Measurements from ENCODE around the gene MYO7A. TPM values are rescaled to one million over a fixed set of nuclear protein-coding genes. Genes with fewer than 3 reads are reported as not detected.

The MYO7A gene
- total and polyA plus RNA-seq, 2 experiments from 2014 or later = 1.8 to 5.4 TPM

DNA sequence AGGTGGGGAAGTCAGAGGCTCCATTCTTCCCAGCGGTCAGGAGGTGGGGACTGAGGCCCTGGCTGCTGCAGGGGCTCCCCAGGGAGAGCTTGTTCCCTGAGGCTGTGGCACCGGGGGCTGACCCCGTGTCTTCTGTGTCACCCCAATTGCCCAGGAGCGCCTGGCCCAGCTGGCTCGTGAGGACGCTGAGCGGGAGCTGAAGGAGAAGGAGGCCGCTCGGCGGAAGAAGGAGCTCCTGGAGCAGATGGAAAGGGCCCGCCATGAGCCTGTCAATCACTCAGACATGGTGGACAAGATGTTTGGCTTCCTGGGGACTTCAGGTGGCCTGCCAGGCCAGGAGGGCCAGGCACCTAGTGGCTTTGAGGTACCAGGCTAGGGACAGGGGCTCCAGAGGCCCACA lies 53.2 kb downstream of the MYO7A start:
- H3K36me3 ChIP-seq (ENCODE audit: insufficient read depth) = no peaks in the 10 kb centered on the region
- TF ChIP-seq NANOG (IDR thresholded peaks at IDR 0.05; ENCODE audit: borderline replicate concordance) = no peak
- no peak for TF ChIP-seq POLR2AphosphoS5 (IDR thresholded peaks at IDR 0.05; ENCODE audit: low read depth)
- TF ChIP-seq ZNF114 (CRISPR knock-in tag; IDR thresholded peaks at IDR 0.05) = no peak
- no peak for TF ChIP-seq CREB1 (CRISPR knock-in tag; IDR thresholded peaks at IDR 0.05; ENCODE audit: low read depth)
- no peak for TF ChIP-seq STAT1 (IDR thresholded peaks at IDR 0.05; ENCODE audit: unreplicated experiment)
- no peak for TF ChIP-seq EZH2phosphoT487 (IDR thresholded peaks at IDR 0.05; ENCODE audit: unreplicated experiment)
- TF ChIP-seq ZNF331 (CRISPR knock-in tag; IDR thresholded peaks at IDR 0.05; ENCODE audit: low read depth) = no peak
- TF ChIP-seq, protein P1, sequence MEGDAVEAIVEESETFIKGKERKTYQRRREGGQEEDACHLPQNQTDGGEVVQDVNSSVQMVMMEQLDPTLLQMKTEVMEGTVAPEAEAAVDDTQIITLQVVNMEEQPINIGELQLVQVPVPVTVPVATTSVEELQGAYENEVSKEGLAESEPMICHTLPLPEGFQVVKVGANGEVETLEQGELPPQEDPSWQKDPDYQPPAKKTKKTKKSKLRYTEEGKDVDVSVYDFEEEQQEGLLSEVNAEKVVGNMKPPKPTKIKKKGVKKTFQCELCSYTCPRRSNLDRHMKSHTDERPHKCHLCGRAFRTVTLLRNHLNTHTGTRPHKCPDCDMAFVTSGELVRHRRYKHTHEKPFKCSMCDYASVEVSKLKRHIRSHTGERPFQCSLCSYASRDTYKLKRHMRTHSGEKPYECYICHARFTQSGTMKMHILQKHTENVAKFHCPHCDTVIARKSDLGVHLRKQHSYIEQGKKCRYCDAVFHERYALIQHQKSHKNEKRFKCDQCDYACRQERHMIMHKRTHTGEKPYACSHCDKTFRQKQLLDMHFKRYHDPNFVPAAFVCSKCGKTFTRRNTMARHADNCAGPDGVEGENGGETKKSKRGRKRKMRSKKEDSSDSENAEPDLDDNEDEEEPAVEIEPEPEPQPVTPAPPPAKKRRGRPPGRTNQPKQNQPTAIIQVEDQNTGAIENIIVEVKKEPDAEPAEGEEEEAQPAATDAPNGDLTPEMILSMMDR (conservative IDR thresholded peaks at IDR 0.05; ENCODE audit: low read depth in 2 of 2) = no peak
- TF ChIP-seq, protein P2, sequence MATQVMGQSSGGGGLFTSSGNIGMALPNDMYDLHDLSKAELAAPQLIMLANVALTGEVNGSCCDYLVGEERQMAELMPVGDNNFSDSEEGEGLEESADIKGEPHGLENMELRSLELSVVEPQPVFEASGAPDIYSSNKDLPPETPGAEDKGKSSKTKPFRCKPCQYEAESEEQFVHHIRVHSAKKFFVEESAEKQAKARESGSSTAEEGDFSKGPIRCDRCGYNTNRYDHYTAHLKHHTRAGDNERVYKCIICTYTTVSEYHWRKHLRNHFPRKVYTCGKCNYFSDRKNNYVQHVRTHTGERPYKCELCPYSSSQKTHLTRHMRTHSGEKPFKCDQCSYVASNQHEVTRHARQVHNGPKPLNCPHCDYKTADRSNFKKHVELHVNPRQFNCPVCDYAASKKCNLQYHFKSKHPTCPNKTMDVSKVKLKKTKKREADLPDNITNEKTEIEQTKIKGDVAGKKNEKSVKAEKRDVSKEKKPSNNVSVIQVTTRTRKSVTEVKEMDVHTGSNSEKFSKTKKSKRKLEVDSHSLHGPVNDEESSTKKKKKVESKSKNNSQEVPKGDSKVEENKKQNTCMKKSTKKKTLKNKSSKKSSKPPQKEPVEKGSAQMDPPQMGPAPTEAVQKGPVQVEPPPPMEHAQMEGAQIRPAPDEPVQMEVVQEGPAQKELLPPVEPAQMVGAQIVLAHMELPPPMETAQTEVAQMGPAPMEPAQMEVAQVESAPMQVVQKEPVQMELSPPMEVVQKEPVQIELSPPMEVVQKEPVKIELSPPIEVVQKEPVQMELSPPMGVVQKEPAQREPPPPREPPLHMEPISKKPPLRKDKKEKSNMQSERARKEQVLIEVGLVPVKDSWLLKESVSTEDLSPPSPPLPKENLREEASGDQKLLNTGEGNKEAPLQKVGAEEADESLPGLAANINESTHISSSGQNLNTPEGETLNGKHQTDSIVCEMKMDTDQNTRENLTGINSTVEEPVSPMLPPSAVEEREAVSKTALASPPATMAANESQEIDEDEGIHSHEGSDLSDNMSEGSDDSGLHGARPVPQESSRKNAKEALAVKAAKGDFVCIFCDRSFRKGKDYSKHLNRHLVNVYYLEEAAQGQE (IDR thresholded peaks at IDR 0.05; ENCODE audit: unreplicated experiment) = no peak
- TF ChIP-seq JUNB (IDR thresholded peaks at IDR 0.05; ENCODE audit: unreplicated experiment) = no peak
- TF ChIP-seq, protein P3, sequence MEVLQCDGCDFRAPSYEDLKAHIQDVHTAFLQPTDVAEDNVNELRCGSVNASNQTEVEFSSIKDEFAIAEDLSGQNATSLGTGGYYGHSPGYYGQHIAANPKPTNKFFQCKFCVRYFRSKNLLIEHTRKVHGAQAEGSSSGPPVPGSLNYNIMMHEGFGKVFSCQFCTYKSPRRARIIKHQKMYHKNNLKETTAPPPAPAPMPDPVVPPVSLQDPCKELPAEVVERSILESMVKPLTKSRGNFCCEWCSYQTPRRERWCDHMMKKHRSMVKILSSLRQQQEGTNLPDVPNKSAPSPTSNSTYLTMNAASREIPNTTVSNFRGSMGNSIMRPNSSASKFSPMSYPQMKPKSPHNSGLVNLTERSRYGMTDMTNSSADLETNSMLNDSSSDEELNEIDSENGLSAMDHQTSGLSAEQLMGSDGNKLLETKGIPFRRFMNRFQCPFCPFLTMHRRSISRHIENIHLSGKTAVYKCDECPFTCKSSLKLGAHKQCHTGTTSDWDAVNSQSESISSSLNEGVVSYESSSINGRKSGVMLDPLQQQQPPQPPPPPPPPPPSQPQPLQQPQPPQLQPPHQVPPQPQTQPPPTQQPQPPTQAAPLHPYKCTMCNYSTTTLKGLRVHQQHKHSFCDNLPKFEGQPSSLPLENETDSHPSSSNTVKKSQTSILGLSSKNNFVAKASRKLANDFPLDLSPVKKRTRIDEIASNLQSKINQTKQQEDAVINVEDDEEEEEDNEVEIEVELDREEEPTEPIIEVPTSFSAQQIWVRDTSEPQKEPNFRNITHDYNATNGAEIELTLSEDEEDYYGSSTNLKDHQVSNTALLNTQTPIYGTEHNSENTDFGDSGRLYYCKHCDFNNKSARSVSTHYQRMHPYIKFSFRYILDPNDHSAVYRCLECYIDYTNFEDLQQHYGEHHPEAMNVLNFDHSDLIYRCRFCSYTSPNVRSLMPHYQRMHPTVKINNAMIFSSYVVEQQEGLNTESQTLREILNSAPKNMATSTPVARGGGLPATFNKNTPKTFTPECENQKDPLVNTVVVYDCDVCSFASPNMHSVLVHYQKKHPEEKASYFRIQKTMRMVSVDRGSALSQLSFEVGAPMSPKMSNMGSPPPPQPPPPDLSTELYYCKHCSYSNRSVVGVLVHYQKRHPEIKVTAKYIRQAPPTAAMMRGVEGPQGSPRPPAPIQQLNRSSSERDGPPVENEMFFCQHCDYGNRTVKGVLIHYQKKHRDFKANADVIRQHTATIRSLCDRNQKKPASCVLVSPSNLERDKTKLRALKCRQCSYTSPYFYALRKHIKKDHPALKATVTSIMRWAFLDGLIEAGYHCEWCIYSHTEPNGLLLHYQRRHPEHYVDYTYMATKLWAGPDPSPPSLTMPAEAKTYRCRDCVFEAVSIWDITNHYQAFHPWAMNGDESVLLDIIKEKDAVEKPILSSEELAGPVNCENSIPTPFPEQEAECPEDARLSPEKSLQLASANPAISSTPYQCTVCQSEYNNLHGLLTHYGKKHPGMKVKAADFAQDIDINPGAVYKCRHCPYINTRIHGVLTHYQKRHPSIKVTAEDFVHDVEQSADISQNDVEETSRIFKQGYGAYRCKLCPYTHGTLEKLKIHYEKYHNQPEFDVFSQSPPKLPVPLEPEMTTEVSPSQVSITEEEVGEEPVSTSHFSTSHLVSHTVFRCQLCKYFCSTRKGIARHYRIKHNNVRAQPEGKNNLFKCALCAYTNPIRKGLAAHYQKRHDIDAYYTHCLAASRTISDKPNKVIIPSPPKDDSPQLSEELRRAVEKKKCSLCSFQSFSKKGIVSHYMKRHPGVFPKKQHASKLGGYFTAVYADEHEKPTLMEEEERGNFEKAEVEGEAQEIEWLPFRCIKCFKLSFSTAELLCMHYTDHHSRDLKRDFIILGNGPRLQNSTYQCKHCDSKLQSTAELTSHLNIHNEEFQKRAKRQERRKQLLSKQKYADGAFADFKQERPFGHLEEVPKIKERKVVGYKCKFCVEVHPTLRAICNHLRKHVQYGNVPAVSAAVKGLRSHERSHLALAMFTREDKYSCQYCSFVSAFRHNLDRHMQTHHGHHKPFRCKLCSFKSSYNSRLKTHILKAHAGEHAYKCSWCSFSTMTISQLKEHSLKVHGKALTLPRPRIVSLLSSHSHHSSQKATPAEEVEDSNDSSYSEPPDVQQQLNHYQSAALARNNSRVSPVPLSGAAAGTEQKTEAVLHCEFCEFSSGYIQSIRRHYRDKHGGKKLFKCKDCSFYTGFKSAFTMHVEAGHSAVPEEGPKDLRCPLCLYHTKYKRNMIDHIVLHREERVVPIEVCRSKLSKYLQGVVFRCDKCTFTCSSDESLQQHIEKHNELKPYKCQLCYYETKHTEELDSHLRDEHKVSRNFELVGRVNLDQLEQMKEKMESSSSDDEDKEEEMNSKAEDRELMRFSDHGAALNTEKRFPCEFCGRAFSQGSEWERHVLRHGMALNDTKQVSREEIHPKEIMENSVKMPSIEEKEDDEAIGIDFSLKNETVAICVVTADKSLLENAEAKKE (CRISPR knock-in tag; IDR thresholded peaks at IDR 0.05) = no peak
- TF ChIP-seq, protein P4, sequence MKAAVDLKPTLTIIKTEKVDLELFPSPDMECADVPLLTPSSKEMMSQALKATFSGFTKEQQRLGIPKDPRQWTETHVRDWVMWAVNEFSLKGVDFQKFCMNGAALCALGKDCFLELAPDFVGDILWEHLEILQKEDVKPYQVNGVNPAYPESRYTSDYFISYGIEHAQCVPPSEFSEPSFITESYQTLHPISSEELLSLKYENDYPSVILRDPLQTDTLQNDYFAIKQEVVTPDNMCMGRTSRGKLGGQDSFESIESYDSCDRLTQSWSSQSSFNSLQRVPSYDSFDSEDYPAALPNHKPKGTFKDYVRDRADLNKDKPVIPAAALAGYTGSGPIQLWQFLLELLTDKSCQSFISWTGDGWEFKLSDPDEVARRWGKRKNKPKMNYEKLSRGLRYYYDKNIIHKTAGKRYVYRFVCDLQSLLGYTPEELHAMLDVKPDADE (IDR thresholded peaks at IDR 0.05) = no peak
- no peak for TF ChIP-seq EZH2 (IDR thresholded peaks at IDR 0.05; ENCODE audit: low read depth, unreplicated experiment)
- H3K4me3 Mint-ChIP-seq = no peak overlapping the region
- peaks cover 6% of the 10 kb centered on the region for H3K27me3 Mint-ChIP-seq (ENCODE audit: insufficient read depth, low read depth, poor library complexity)
- 0 out of 2 replicates have a peak, but pooled peaks cover 2% of the 10 kb centered on the region for H3K9me2 ChIP-seq (ENCODE audit: insufficient read depth)
- H3K79me2 ChIP-seq (replicated peaks; ENCODE audit: insufficient read depth) = no peaks in the 10 kb centered on the region
- no peak overlapping the region for H2AFZ ChIP-seq
- peaks cover 3% of the 10 kb centered on the region for H3K4me1 ChIP-seq (ENCODE audit: insufficient read depth)
- no peaks in the 10 kb centered on the region for H3F3A ChIP-seq (replicated peaks; ENCODE audit: low read depth)
- no peak overlapping the region for H3K27ac ChIP-seq (ENCODE audit: low read depth)
- no peak overlapping the region for H3K4me3 ChIP-seq
- ATAC-seq = no peak
- no peak overlapping the region for H3K27ac Mint-ChIP-seq
- peaks cover 5% of the 10 kb centered on the region; the same call in 2 of the 3 replicates for H3K9me3 Mint-ChIP-seq
- DNase-seq (ENCODE audit: low spot score) = no peak
- H3K27me3 ChIP-seq (ENCODE audit: insufficient read depth) = no peaks in the 10 kb centered on the region
- no peaks in the 10 kb centered on the region for H4K20me1 ChIP-seq (replicated peaks; ENCODE audit: insufficient read depth)
- no peaks in the 10 kb centered on the region; the same call in 2 of the 3 replicates for H3K36me3 Mint-ChIP-seq (ENCODE audit: low read depth)
- H3K4me2 ChIP-seq = no peak overlapping the region
- peaks cover 8% of the 10 kb centered on the region for H3K4me1 Mint-ChIP-seq
